ENCODE data around the gene DBR1.

GRCh38 chr3:138186803-138187295, 12.1 kb upstream of the DBR1 start:
- TF ChIP-seq CTCF (IDR thresholded peaks at IDR 0.05) = no peak
- TF ChIP-seq POLR2A (IDR thresholded peaks at IDR 0.05) = no peak
- TF ChIP-seq EP300 (IDR thresholded peaks at IDR 0.05) = no peak
- no peak for TF ChIP-seq POLR2AphosphoS5 (IDR thresholded peaks at IDR 0.05)

Measured in upper lobe of left lung (tissue), 4 donors.